Right lobe of liver (tissue), 4 donors: Measurements from ENCODE around the gene AFAP1L1.

Source experiments
- CTCF ChIP-seq, 4 donors: fragments of 200-600 bp in 3 of 4; fragments of 450-650 bp in 1 of 4; IDR thresholded peaks; one replicate each; pipeline versions ENCODE4 v1.5.1 to v1.8.0; 2016 to 2022; ENCODE audit warnings: antibody characterized with exemption in 4 of 4, mild to moderate bottlenecking in 2 of 4
- POLR2A ChIP-seq: fragments of 450-650 bp; IDR thresholded peaks from one replicate; pipeline ENCODE4 v1.6.1; 2017; ENCODE audit warnings: antibody characterized with exemption, mild to moderate bottlenecking
- donor health status: DM: no; HTN: no; CAD: no.
- donor health status: DM: no; HTN: no; CAD: no.
- donor health status: DM: no; HTN: yes; CAD: no.

- TF ChIP-seq CTCF (IDR thresholded peaks at IDR 0.05): no peak
- TF ChIP-seq POLR2A: no peak
Measured at GRCh38 chr5:149288436-149288835, 16.8 kb downstream of the AFAP1L1 start.
